Globus pallidus (tissue), 1 donor: ENCODE data around the gene MRFAP1.
"Not testable (repeated sequence)": the region's sequence is repeated elsewhere in the genome, so short reads cannot be mapped to it uniquely, and the experiment has no call there.

Experiments used
- DNase-seq: peaks from one replicate; pipeline ENCODE4 v3.0.0-alpha.2; 2015; ENCODE audit warnings: low spot score

The MRFAP1 gene

GRCh38 chr4:6610856-6611430 lies 29.5 kb upstream of the MRFAP1 start:
- DNase-seq = no peak

- no peak for DNase-seq
Measured at GRCh38 chr4:6612961-6613675, 27.4 kb upstream of the MRFAP1 start.

- no peak for DNase-seq
Measured at GRCh38 chr4:6613676-6614651, 26.5 kb upstream of the MRFAP1 start.

- no peak for DNase-seq
Measured at GRCh38 chr4:6614701-6615230, 25.7 kb upstream of the MRFAP1 start.

- no peak for DNase-seq
Measured at GRCh38 chr4:6616087-6616995, 24.1 kb upstream of the MRFAP1 start.

GRCh38 chr4:6617246-6617645 lies 23.2 kb upstream of the MRFAP1 start:
- no peak for DNase-seq

GRCh38 chr4:6618386-6619115 lies 21.9 kb upstream of the MRFAP1 start:
- no peak for DNase-seq

- DNase-seq = no peak
Measured at GRCh38 chr4:6619116-6619465, 21.4 kb upstream of the MRFAP1 start.

GRCh38 chr4:6619466-6620255 lies 20.8 kb upstream of the MRFAP1 start:
- no peak for DNase-seq

- no peak for DNase-seq
Measured at GRCh38 chr4:6620296-6620695, 20.2 kb upstream of the MRFAP1 start.

- DNase-seq = no peak
Measured at GRCh38 chr4:6620891-6621555, 19.5 kb upstream of the MRFAP1 start.

- DNase-seq = no peak
Measured at GRCh38 chr4:6621556-6621927, 18.9 kb upstream of the MRFAP1 start.

- DNase-seq = no peak
Measured at GRCh38 chr4:6622744-6623143, 17.7 kb upstream of the MRFAP1 start.

- DNase-seq = no peak
Measured at GRCh38 chr4:6625256-6625655, 15.2 kb upstream of the MRFAP1 start.

GRCh38 chr4:6626066-6626465 lies 14.4 kb upstream of the MRFAP1 start:
- no peak for DNase-seq

- no peak for DNase-seq
Measured at GRCh38 chr4:6627832-6628231, 12.7 kb upstream of the MRFAP1 start.

- not testable (repeated sequence) for DNase-seq
Measured at GRCh38 chr4:6628484-6628883, 12.0 kb upstream of the MRFAP1 start.

- DNase-seq = no peak
Measured at GRCh38 chr4:6632125-6632524, 8.4 kb upstream of the MRFAP1 start.

GRCh38 chr4:6633091-6633906 lies 7.2 kb upstream of the MRFAP1 start:
- DNase-seq = no peak
